HG03521 (cell line): ENCODE measurements around the gene MUC3A.

Experiments
- ATAC-seq: cut with Tn5 transposase; IDR thresholded peaks from one replicate; pipeline ENCODE4 v1.9.1; 2021; ENCODE audit warnings: mild to moderate bottlenecking, moderate library complexity; ENCODE audit not compliant: unreplicated experiment

MUC3A gene

GRCh38 chr7:101015626-101016025, 66.3 kb downstream of the MUC3A start:
- ATAC-seq, result no peak

GRCh38 chr7:101017064-101017777, 67.9 kb downstream of the MUC3A start:
- ATAC-seq, result peak; percentile 65
